ENCODE measurements around the gene SESTD1.

SESTD1 gene

DNA sequence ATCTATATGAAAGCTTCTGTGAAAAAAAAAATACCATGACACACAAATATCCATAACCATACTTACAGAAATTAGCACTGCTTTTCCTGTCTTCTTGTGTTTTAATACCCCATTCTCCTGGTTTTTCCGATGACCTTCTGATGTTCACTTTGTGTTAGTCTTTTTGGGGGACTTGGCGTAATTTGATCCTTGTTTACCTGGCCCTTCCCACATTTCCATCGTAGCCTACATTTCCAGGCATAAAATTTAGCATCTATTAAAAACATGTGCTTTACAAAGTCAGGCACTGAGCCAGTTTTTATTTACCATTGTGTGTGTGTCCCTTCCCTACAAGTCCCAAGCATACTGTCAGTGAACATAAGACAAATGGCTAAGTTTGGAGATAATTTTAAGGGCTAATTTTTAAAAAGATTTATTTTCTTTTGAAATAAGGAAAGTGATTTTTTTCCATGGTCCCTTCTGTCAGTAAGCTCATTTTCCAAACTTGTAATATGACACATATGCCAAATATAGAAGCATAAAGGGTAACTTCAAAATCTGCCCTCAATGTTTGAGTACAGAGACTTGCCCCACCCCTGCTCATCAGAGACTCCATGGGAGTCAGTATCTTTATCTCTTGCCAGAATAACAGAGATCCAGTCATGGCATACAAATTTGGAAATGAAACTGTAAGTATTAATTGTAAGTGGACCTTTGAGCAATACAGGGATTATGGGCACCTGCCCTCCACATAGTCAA lies 27.3 kb downstream of the SESTD1 start:
- TF ChIP-seq GATA2 (IDR thresholded peaks at IDR 0.05; ENCODE audit: low read depth, low read length) (no peak), GATA3 (IDR thresholded peaks at IDR 0.05; ENCODE audit: low read depth, low read length) (no peak)

DNA sequence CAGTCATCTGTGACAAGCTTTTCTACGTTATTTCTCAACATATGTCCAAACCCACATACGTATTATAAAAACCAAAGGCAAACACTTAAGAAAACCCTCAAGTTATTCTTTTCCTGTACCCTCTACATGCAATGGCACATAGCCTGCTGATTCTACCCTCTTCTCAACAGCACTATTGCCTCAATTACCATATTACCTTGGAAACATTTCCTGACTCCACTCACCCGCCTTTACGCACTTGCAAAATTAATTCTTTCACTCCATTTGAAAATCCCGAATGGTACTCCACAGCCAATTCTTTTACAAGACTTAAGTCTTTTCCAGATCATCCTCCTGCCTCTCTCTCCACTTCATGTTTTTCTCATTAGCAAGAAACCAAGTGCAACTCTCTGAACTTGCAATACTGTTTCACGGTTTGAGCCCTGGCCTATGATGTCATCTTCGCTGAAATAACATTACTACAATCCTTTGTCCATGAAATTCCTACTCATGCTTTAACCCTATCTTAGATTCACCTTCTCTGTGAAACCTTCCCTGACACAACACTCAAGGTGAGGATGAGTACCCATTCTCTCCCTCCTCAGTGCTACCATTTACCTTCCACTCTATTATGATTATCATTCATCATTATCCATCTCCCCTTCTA lies 29.0 kb downstream of the SESTD1 start:
- TF ChIP-seq GATA3 (IDR thresholded peaks at IDR 0.05; ENCODE audit: low read depth, low read length) (no peak), GATA2 (IDR thresholded peaks at IDR 0.05; ENCODE audit: low read depth, low read length) (no peak)

DNA sequence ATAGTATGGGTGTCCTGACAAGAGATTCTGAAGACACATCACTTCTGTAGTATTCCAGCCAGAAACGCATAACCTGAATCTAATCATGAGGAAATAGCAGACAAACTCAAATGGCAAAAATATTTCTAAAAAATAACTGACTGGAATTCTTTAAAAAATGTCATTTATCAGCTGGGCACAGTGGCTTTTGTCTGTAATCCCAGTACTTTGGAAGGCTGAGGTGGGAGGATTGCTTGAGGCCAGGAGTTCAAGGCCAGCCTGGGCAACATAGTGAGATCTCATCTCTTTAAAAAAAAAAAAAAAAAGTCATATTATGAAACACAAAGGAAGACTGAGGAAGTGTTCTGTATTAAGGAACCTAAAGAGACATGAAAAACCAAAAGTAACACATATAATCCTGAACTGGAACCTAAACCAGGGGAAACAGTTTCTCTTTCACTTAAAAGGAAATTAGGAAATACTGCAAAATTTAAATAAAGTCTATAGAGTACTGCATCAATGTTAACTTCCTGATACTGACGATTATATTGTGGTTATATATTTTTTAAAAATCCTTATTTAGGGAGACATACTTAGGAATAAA lies 29.9 kb downstream of the SESTD1 start:
- TF ChIP-seq GATA2 (IDR thresholded peaks at IDR 0.05; ENCODE audit: low read depth, low read length): no peak
- TF ChIP-seq GATA3 (IDR thresholded peaks at IDR 0.05; ENCODE audit: low read depth, low read length): no peak

DNA sequence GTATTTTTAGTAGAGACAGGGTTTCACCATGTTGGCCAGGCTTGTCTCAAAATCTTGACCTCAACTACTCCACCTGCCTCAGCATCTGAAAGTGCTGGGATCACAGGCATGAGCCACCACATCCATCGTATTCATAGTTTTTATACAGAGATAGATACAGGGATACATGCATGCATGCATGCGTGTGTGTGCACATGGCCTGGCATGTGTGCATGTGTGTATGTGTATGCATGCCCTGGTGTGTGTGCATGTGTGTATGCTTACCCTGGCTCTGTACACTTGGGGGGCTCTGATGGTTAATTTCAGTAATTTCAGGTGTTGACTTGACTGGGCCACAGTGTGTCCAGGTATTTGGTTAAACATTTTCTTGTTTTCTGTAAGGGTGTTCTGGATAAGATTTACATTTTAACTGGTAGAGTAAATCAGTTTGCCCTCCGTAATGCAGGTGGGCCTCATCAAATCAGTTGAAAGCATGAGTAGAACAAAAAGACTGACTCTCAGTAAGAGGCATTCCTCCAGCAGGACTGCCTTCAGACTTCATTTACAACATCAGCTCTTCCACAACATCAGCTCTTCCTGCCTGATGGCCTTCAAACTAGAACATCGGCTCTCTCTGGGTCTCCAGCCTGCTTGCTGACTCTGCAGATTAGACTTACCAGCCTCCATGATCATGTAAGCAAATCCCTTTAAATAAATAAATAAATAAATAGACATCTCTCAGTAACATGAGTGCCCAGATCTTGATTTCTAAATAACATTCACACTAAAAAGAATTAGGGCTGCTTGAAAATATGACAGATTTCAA lies 30.8 kb downstream of the SESTD1 start:
- TF ChIP-seq GATA3 (IDR thresholded peaks at IDR 0.05; ENCODE audit: low read depth, low read length) (no peak), GATA2 (IDR thresholded peaks at IDR 0.05; ENCODE audit: low read depth, low read length) (no peak)

DNA sequence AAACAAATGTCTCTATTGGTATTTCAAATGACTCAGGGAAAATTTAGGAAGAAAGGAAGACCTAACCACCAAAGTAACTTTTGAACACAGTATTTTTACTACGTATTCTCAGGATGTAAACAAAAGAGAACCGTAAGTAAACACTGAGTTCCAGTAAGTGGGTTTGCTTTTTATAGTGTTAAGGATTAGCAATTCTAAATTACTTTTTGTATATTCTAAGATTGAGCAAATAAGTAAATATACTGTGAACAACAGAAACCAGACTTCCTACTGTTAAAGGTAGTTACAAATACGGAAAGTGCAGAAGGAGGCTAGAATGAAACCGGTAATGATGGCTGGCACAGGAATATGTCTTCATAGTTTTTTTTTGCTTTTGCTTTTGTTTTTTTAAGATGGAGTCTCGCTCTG lies 31.5 kb downstream of the SESTD1 start:
- TF ChIP-seq GATA2 (IDR thresholded peaks at IDR 0.05; ENCODE audit: low read depth, low read length) (no peak), GATA3 (IDR thresholded peaks at IDR 0.05; ENCODE audit: low read depth, low read length) (no peak)

DNA sequence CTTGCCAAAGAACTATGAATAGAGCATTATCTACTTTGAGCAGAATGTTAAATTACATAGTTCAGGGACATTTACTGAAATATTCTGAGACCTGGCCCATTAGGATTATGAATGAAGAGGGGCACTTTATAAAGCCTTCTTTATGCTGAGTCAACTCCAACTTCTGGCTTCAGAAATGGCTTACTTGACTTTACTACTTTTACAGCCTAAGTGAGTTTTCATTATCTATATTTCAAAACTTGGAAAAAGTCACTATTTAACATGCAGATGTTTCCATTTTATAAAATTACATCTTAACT lies 37.7 kb downstream of the SESTD1 start:
- TF ChIP-seq GATA3 (IDR thresholded peaks at IDR 0.05; ENCODE audit: low read depth, low read length): no peak
- TF ChIP-seq GATA2 (IDR thresholded peaks at IDR 0.05; ENCODE audit: low read depth, low read length): no peak

DNA sequence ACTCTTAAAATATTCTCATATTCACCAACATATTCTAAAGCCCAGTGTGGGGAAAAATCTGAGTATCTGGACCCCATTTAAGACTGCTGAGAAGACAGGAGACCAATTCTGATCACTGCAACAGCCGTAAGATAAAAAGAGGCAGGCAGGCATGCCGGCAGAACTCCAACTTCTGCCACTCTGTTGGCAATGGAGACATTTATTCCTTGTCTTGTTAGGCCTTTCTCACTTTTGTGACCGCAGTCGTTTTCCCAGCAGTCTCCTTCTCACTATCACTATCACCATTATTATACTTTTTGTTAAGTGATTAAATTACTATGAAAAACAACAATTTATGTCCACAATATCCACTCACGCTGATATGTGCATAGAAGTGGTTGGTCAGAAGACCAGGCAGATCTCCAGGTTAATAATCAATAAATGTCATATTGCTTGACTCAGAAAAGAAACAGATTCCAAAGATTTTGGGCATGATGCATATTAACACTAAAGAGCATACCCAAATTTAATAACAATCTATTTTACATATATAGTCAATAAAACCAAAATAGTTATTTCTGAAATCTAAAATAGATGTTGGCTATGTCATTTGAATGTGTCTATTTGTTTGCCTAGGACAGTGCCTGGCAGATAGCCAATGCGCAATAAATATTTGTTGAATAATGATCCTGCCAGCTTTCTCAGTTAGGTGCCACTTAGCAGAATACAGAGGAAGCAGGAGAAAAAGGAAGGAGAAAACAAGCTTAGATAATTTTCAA lies 38.2 kb downstream of the SESTD1 start:
- no peak for TF ChIP-seq GATA2 (IDR thresholded peaks at IDR 0.05; ENCODE audit: low read depth, low read length)
- no peak for TF ChIP-seq GATA3 (IDR thresholded peaks at IDR 0.05; ENCODE audit: low read depth, low read length)

DNA sequence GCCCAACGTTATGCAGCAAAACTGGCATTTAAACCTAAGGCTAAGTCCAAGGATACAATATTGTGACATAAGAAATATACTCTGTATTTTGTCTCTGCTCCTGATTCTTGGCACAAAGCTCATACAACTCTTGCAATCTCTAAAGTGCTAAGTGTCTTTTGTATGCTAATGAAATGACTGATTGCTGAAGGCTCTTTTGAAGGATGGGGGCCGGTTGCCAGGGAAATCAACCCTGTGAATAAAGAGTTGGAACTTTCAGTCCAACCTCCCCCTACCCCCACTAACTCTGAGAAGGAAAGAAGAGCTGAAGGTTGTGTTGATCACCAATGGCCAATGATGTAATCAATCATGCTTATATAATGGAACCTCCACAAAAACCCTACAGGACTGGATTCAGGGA lies 40.3 kb downstream of the SESTD1 start:
- TF ChIP-seq GATA3 (IDR thresholded peaks at IDR 0.05; ENCODE audit: low read depth, low read length): no peak
- TF ChIP-seq GATA2 (IDR thresholded peaks at IDR 0.05; ENCODE audit: low read depth, low read length): no peak

DNA sequence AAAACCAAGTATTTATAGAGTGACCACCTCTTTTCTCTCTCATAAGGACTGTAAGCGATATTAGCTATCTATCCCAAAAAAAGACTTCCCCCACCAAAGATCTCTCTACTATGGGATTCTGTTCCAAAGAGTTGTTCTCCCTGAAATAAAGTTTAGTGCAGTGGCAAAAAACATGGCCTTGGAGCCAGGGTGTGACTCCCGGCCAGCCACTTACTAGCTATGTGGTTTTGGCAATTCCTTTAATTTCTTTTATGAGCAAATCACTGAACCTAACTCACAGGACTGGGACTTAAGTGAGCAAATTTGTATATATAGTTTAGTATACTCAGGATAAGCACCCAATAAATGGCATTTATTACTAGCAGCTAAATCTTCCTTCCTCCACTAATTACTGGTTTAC lies 42.6 kb downstream of the SESTD1 start:
- TF ChIP-seq GATA3 (IDR thresholded peaks at IDR 0.05; ENCODE audit: low read depth, low read length) (no peak), GATA2 (IDR thresholded peaks at IDR 0.05; ENCODE audit: low read depth, low read length) (no peak)

DNA sequence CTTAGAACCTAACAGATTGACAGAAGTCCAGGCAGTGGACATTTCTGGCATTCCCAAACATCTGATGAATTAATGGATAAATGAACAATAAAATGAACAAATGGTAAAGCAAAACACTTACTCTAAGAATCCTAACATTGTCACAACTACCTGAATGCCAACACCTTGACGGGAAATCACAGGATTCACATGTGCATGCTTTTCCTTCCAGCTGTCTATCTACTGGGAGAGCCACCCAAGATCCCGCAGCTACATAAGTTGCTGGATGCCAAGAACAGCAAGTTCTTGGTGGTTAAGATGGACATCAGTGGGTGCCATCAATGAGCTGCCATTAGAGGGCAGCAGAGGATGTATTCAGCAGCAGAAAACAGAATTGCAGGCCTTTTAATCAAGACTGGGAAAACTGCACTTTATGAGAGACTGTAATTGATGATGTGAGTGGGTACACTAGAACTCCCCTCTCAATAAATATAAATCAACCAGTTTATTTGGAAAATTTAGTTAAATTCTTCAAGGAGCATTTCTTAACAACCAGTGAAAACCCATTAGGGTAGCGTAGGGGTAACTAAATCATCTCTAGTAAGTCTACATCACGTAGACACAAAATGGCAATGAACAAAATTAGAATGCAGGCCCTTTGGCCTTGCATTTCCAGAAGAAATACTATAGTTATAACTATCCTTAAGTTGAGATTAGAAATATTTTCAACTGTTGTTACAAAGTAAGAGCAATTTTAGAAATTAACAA lies 45.6 kb downstream of the SESTD1 start:
- TF ChIP-seq GATA2 (IDR thresholded peaks at IDR 0.05; ENCODE audit: low read depth, low read length): no peak
- no peak for TF ChIP-seq GATA3 (IDR thresholded peaks at IDR 0.05; ENCODE audit: low read depth, low read length)

DNA sequence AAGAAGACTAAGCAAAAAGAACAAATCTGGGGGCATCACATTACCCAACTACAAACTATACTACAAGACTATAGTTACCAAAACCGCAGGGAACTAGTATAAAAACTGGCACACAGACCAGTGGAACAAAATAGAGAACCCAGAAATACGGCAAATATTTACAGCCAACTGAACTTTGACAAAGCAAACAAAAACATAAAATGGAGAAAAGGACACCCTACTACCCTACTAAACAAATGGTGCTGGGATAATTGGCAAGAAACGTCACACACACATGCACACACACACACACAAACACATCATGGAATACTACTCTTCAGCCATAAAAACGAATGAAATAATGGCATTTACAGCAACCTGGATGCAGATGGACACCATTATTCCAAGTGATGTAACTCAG lies 53.3 kb downstream of the SESTD1 start:
- TF ChIP-seq GATA3 (IDR thresholded peaks at IDR 0.05; ENCODE audit: low read depth, low read length) (no peak), GATA2 (IDR thresholded peaks at IDR 0.05; ENCODE audit: low read depth, low read length) (no peak)

DNA sequence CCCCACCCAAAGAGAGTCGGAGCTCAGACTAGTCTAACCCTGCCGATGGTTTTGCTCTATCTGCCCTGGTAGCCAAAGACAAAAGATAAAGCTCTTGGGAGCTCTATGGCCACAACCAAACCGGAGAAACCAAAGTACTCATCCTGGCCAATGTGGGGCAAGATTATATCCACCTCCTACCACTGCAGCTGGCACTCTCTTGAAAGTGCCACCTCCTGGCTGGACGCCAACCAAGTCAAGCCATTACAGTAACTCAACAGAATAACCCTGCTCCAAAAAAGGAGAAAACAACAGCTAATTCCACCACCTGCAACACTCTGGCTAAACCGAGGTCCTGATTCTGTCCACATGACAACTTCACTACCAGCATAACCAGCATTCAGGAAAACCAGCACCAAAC lies 57.6 kb downstream of the SESTD1 start:
- no peak for TF ChIP-seq GATA3 (IDR thresholded peaks at IDR 0.05; ENCODE audit: low read depth, low read length)
- no peak for TF ChIP-seq GATA2 (IDR thresholded peaks at IDR 0.05; ENCODE audit: low read depth, low read length)

DNA sequence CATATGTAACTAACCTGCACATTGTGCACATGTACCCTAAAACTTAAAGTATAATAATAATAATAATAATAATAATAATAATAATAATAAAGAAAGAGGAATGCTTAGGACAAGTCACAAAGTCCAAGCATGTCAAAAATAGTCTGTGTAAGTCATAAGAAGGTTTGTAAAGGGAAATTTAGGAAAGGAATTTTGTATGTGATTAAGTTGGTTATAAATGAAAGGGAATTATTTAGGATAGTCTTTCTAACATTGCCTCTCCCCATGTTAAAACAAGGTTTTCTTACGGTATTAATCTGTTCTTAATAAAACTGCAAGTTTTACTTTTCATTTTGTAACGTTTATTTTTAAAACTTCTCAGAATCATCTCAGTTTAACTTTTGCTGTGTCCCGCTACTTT lies 62.8 kb downstream of the SESTD1 start:
- TF ChIP-seq GATA3 (IDR thresholded peaks at IDR 0.05; ENCODE audit: low read depth, low read length): no peak
- no peak for TF ChIP-seq GATA2 (IDR thresholded peaks at IDR 0.05; ENCODE audit: low read depth, low read length)
